Smooth muscle cell (in vitro differentiated cells): ENCODE results near the gene COG1. TPM values are rescaled to one million over a fixed set of nuclear protein-coding genes. Genes with fewer than 3 reads are reported as not detected.
A peak's percentile ranks its signal among the peaks of the same experiment; 100 is the strongest.

ENCODE experiments used
- DNase-seq: peaks from one replicate; lab custom pipeline; 2025; ENCODE audit not compliant: unreplicated experiment; lab: John Stamatoyannopoulos, UW
- H2AFZ ChIP-seq: fragments of 200-600 bp; sonication (generic); 2 replicates; pipeline ENCODE4 v1.6.0; 2016; ENCODE audit warnings: antibody characterized with exemption, low read depth, mild to moderate bottlenecking
- H3F3A ChIP-seq: fragments of 200-600 bp; sonication (generic); 2 replicates; pipeline ENCODE4 v1.6.0; 2017; ENCODE audit warnings: antibody characterized with exemption, low read depth
- H3K27ac ChIP-seq: fragments of 200-600 bp; sonication (generic); 2 replicates; pipeline ENCODE4 v1.5.1; 2016; ENCODE audit warnings: low read depth, mild to moderate bottlenecking
- H3K27me3 ChIP-seq: fragments of 200-600 bp; sonication (generic); 2 replicates; pipeline ENCODE4 v1.6.1; 2016; ENCODE audit warnings: low read depth, mild to moderate bottlenecking
- H3K36me3 ChIP-seq: fragments of 200-600 bp; sonication (generic); 2 replicates; pipeline ENCODE4 v1.5.1; 2016; ENCODE audit warnings: low read depth
- H3K4me1 ChIP-seq: fragments of 200-600 bp; sonication (generic); 2 replicates; pipeline ENCODE4 v1.5.1; 2016; ENCODE audit warnings: low read depth
- H3K4me2 ChIP-seq: fragments of 200-600 bp; sonication (generic); 2 replicates; pipeline ENCODE4 v1.6.0; 2016; ENCODE audit warnings: mild to moderate bottlenecking
- H3K4me3 ChIP-seq: fragments of 200-600 bp; sonication (generic); 2 replicates; pipeline ENCODE4 v1.5.1; 2016; ENCODE audit warnings: mild to moderate bottlenecking
- H3K79me2 ChIP-seq: fragments of 200-600 bp; sonication (generic); 2 replicates; pipeline ENCODE4 v1.6.0; 2016; ENCODE audit warnings: low read depth, mild to moderate bottlenecking
- H3K9ac ChIP-seq: fragments of 200-600 bp; sonication (generic); 2 replicates; pipeline ENCODE4 v1.6.0; 2016; ENCODE audit warnings: low read depth
- H3K9me3 ChIP-seq: fragments of 200-600 bp; sonication (generic); replicated peaks from 2 replicates; pipeline ENCODE4 v1.5.1; 2016; ENCODE audit warnings: low read depth
- H4K20me1 ChIP-seq: fragments of 200-600 bp; sonication (generic); 2 replicates; pipeline ENCODE4 v1.6.0; 2016; ENCODE audit warnings: low read depth
- WGBS: methylation state at CpG from one replicate; pipeline ENCODE4 v1.1.7; 2016; ENCODE audit warnings: low lambda C conversion rate; 5-methylcytosine and 5-hydroxymethylcytosine counted together
- polyA plus RNA-seq: library from polyadenylated mRNA; unstranded; fragments of >200 nt; fragmentation: Nextera tagmentation; extraction: Ambion mirVana; gene quantifications from 2 replicates; pipeline ENCODE4 v1.2.1, GENCODE V29; 2016
- total RNA-seq: library from RNA; depleted of rRNA; stranded (reverse); fragments of >200 nt; gene quantifications from 2 replicates; pipeline ENCODE4 v1.2.3, GENCODE V29; 2014
- TF ChIP-seq, protein P1 (sequence below): fragments of 200-600 bp; sonication (generic); IDR thresholded peaks from 2 replicates; pipeline ENCODE4 v1.5.1; 2017; ENCODE audit warnings: borderline replicate concordance, mild to moderate bottlenecking, antibody characterized with exemption; ENCODE audit not compliant: insufficient read depth, poor library complexity, severe bottlenecking

COG1 gene
- total and polyA plus RNA-seq, 2 experiments from 2014 or later, result 29.4 to 37.8 TPM

DNA sequence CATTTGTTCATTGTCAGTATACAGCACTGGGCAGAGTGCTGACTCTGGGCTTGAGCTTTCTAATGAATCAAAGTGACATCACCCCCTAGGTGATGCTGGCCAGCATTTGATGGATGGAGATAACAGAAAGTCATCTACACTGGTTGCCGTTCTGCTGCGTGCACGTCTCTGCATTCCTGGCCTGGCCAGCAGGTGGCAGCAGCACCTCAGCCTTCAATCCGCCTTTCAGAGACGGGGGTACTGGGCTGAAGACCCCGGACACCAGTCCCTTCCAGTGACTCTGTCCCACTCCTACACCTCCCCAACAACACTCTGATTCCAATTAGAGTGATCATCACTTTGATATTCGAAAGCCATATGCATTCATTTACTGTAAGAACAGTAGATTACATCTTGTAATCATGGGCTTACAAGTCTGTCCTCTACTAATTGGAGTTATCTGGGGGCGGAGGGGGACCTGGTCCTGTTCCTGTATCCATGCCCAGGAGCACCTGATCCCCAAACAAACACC lies 62.9 kb downstream of the COG1 start:
- no peak overlapping the region for H3K9ac ChIP-seq
- TF ChIP-seq, protein P1, sequence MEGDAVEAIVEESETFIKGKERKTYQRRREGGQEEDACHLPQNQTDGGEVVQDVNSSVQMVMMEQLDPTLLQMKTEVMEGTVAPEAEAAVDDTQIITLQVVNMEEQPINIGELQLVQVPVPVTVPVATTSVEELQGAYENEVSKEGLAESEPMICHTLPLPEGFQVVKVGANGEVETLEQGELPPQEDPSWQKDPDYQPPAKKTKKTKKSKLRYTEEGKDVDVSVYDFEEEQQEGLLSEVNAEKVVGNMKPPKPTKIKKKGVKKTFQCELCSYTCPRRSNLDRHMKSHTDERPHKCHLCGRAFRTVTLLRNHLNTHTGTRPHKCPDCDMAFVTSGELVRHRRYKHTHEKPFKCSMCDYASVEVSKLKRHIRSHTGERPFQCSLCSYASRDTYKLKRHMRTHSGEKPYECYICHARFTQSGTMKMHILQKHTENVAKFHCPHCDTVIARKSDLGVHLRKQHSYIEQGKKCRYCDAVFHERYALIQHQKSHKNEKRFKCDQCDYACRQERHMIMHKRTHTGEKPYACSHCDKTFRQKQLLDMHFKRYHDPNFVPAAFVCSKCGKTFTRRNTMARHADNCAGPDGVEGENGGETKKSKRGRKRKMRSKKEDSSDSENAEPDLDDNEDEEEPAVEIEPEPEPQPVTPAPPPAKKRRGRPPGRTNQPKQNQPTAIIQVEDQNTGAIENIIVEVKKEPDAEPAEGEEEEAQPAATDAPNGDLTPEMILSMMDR, result peak; percentile 99
- no peaks in the 10 kb centered on the region for H3K36me3 ChIP-seq
- H3F3A ChIP-seq, result no peaks in the 10 kb centered on the region
- H3K4me3 ChIP-seq, result no peak overlapping the region
- H3K27ac ChIP-seq, result no peak overlapping the region
- no peak overlapping the region for H2AFZ ChIP-seq
- H3K4me2 ChIP-seq, result no peak overlapping the region
- peaks cover 6% of the 10 kb centered on the region for H3K27me3 ChIP-seq
- H4K20me1 ChIP-seq, result no peaks in the 10 kb centered on the region
- H3K79me2 ChIP-seq, result no peaks in the 10 kb centered on the region
- no peaks in the 10 kb centered on the region for H3K4me1 ChIP-seq
- DNase-seq, result peak; percentile 8
- 10% methylated on average over 8 of the region's 8 CpGs for WGBS
- no peaks in the 10 kb centered on the region for H3K9me3 ChIP-seq

DNA sequence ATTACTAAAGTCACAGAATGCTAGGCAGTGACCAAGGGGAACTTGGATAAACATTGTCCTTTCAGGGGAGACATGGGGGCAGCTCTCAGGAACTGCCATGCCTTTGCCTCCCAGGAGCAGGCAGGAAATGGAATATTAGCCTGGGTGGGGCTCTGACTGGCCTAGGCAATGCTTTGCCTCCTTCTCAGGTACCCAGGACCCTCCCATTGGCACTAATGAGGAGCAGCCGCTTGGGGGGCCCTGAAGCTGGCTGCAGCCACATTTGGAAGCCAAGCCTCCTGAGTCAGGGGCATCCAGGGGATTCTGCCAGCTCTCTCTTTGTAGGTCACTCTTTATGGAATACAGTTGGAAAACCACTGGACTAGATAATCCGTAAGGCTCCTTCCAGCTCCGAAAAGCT lies 63.4 kb downstream of the COG1 start:
- Histone ChIP-seq H3K9me3 (no peaks in the 10 kb centered on the region), H3F3A (no peaks in the 10 kb centered on the region), H3K4me2 (no peak overlapping the region), H4K20me1 (no peaks in the 10 kb centered on the region), H3K36me3 (no peaks in the 10 kb centered on the region), H3K9ac (no peak overlapping the region), H3K4me3 (no peak overlapping the region), H3K27ac (no peak overlapping the region), H3K79me2 (no peaks in the 10 kb centered on the region), H2AFZ (no peak overlapping the region), H3K4me1 (no peaks in the 10 kb centered on the region), H3K27me3 (peaks cover 6% of the 10 kb centered on the region)
- TF ChIP-seq, protein P1, result no peak
- 65% methylated on average over 3 of the region's 3 CpGs for WGBS
- DNase-seq, result no peak

DNA sequence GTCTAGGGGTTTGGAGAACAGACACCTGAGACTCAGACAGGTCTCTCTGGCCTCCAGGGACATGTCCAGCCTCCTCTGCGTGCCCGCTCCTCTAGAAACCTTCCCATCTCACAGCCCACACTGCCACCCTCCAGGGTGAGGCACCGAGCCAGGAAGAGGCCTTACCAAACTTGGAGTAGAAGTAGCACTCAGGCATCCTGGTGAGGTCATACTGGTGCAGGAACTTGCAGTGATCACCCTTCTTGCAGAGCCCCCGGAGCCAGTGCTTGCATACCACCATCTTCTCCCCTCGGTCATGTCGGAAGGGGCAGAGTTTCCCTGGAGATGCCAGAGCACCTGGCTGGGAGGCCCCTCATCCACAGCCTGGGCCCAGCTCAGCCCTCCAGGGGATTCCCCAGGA lies 64.7 kb downstream of the COG1 start:
- peaks cover 8% of the 10 kb centered on the region for H3K4me1 ChIP-seq
- no peaks in the 10 kb centered on the region for H3F3A ChIP-seq
- no peak overlapping the region for H3K4me3 ChIP-seq
- no peaks in the 10 kb centered on the region for H3K79me2 ChIP-seq
- no peak for DNase-seq
- TF ChIP-seq, protein P1, result no peak
- no peaks in the 10 kb centered on the region for H3K9me3 ChIP-seq
- no peak overlapping the region for H3K9ac ChIP-seq
- no peak overlapping the region for H3K4me2 ChIP-seq
- no peak overlapping the region for H2AFZ ChIP-seq
- H4K20me1 ChIP-seq, result no peaks in the 10 kb centered on the region
- H3K27me3 ChIP-seq, result peaks cover 1% of the 10 kb centered on the region
- WGBS, result 89% methylated on average over 6 of the region's 6 CpGs
- no peak overlapping the region for H3K27ac ChIP-seq
- no peaks in the 10 kb centered on the region for H3K36me3 ChIP-seq

Other genes starting within 250 kb of the COG1 start
- 11.6 and 36.7 TPM in 2 replicates for gene SLC39A11, start 100.4 kb upstream of the COG1 start, total RNA-seq
- gene SLC39A11, start 100.4 kb upstream of the COG1 start, polyA plus RNA-seq, result 9.2 and 16.3 TPM in 2 replicates
- gene SSTR2, start 28.0 kb upstream of the COG1 start, total RNA-seq, result 0.04 and 0.45 TPM in 2 replicates
- gene SSTR2, start 28.0 kb upstream of the COG1 start, polyA plus RNA-seq, result 0.83 TPM in 1 of 2 replicates, not detected in the other
- not detected in 2 replicates for gene CPSF4L, start 68.8 kb downstream of the COG1 start, total RNA-seq
- 0.30 TPM in 1 of 2 replicates, not detected in the other for gene CPSF4L, start 68.8 kb downstream of the COG1 start, polyA plus RNA-seq
- gene CDC42EP4, start 118.9 kb downstream of the COG1 start, total RNA-seq, result 13.4 and 15.1 TPM in 2 replicates
- 21.2 and 21.4 TPM in 2 replicates for gene CDC42EP4, start 118.9 kb downstream of the COG1 start, polyA plus RNA-seq